Measurements from ENCODE around the gene SLC25A53. TPM values are rescaled to one million over a fixed set of nuclear protein-coding genes. Genes with fewer than 3 reads are reported as not detected.
"Not testable (repeated sequence)": the region's sequence is repeated elsewhere in the genome, so short reads cannot be mapped to it uniquely, and the experiment has no call there.

The SLC25A53 gene
- total and polyA plus RNA-seq, 2 of the 4 experiments (the other 2 are of a cell fraction), result 3.7 to 5.9 TPM

GRCh38 chrX:104075778-104076445 is 80.9 kb downstream of the SLC25A53 start, which contains the start of gene TMSB15C:
Gene TMSB15C, minus strand, starts transcription at chrX:104076236.
- H4K8ac ChIP-seq (ENCODE audit: low read depth in 2 of 2, low read length in 2 of 2); H3K4me1 ChIP-seq (ENCODE audit: control insufficient read depth, insufficient read depth, low read length); H3K9me1 ChIP-seq (ENCODE audit: insufficient read depth, low read length); H2AK5ac ChIP-seq (ENCODE audit: low read depth, low read length); H3K14ac ChIP-seq (replicated peaks; ENCODE audit: low read depth, low read length); H3K9ac ChIP-seq (ENCODE audit: low read depth, low read length); DNase-seq; H3K9me3 ChIP-seq (ENCODE audit: control insufficient read depth, insufficient read depth, low read length); H2AFZ ChIP-seq (replicated peaks; ENCODE audit: low read length, poor library complexity); H3K18ac ChIP-seq (ENCODE audit: low read depth, low read length); H2BK15ac ChIP-seq (ENCODE audit: low read depth, low read length); in situ Hi-C loops (cut with MboI; ENCODE audit: low sequenced_read_pairs); H3K27me3 ChIP-seq (ENCODE audit: control insufficient read depth, insufficient read depth, low read length); H3K79me1 ChIP-seq (ENCODE audit: low read depth in 1 of 2, low read length in 2 of 2); H3K36me3 ChIP-seq (ENCODE audit: control insufficient read depth, insufficient read depth, low read length); H2AK9ac ChIP-seq (replicated peaks; ENCODE audit: low read depth, low read length, poor library complexity); H4K5ac ChIP-seq (ENCODE audit: low read depth, low read length); H3K27ac ChIP-seq (ENCODE audit: insufficient read depth, low read length); POLR2A ChIA-PET (ENCODE audit: unreplicated experiment); H3K56ac ChIP-seq (ENCODE audit: extremely low read depth, insufficient read depth, low read length); H3K4me2 ChIP-seq (ENCODE audit: low read depth, low read length); CTCF ChIA-PET; H4K20me1 ChIP-seq (ENCODE audit: insufficient read depth, low read length); dilution Hi-C loops (cut with HindIII; ENCODE audit: low sequenced_read_pairs, unreplicated experiment); BruUV-seq (replicated peaks); H4K91ac ChIP-seq (ENCODE audit: insufficient read depth, low read depth, low read length); H2BK5ac ChIP-seq (ENCODE audit: low read depth, low read length, poor library complexity, severe bottlenecking); H3K23ac ChIP-seq (ENCODE audit: low read depth, low read length); intact Hi-C loops (cut with micrococcal nuclease); H3K4me3 ChIP-seq (ENCODE audit: insufficient read depth, low read depth, low read length); H2BK20ac ChIP-seq (ENCODE audit: low read depth, low read length); H2BK120ac ChIP-seq (ENCODE audit: low read depth, low read length); H3K4ac ChIP-seq (ENCODE audit: low read depth, low read length): not testable (repeated sequence)
- peak; percentile 98 for ATAC-seq (ENCODE audit: low read depth)
- WGBS, 2 experiments (ENCODE audit: extremely low coverage in 2 of 2, insufficient read length in 1 of 2), result no CpG with 5 or more reads among the region's 46 CpGs

GRCh38 chrX:104062636-104063035 is 94.2 kb downstream of the SLC25A53 start:
- H2BK20ac ChIP-seq (ENCODE audit: low read depth, low read length); H3K4me3 ChIP-seq (ENCODE audit: insufficient read depth, low read depth, low read length); H3K18ac ChIP-seq (ENCODE audit: low read depth, low read length); H3K27me3 ChIP-seq (ENCODE audit: control insufficient read depth, insufficient read depth, low read length); BruUV-seq (replicated peaks); H3K23ac ChIP-seq (ENCODE audit: low read depth, low read length); H2BK120ac ChIP-seq (ENCODE audit: low read depth, low read length); H3K9me1 ChIP-seq (ENCODE audit: insufficient read depth, low read length); H3K14ac ChIP-seq (replicated peaks; ENCODE audit: low read depth, low read length); H4K5ac ChIP-seq (ENCODE audit: low read depth, low read length); in situ Hi-C loops (cut with MboI; ENCODE audit: low sequenced_read_pairs); H3K79me1 ChIP-seq (ENCODE audit: low read depth in 1 of 2, low read length in 2 of 2); H3K36me3 ChIP-seq (ENCODE audit: control insufficient read depth, insufficient read depth, low read length); H2AFZ ChIP-seq (replicated peaks; ENCODE audit: low read length, poor library complexity); H3K4me2 ChIP-seq (ENCODE audit: low read depth, low read length); intact Hi-C loops (cut with micrococcal nuclease); H4K20me1 ChIP-seq (ENCODE audit: insufficient read depth, low read length); dilution Hi-C loops (cut with HindIII; ENCODE audit: low sequenced_read_pairs, unreplicated experiment); H4K8ac ChIP-seq (ENCODE audit: low read depth in 2 of 2, low read length in 2 of 2); H3K9ac ChIP-seq (ENCODE audit: low read depth, low read length); H3K27ac ChIP-seq (ENCODE audit: insufficient read depth, low read length); H3K9me3 ChIP-seq (ENCODE audit: control insufficient read depth, insufficient read depth, low read length); ATAC-seq (ENCODE audit: low read depth); H2AK5ac ChIP-seq (ENCODE audit: low read depth, low read length); H3K56ac ChIP-seq (ENCODE audit: extremely low read depth, insufficient read depth, low read length); H2AK9ac ChIP-seq (replicated peaks; ENCODE audit: low read depth, low read length, poor library complexity); H2BK15ac ChIP-seq (ENCODE audit: low read depth, low read length); H2BK5ac ChIP-seq (ENCODE audit: low read depth, low read length, poor library complexity, severe bottlenecking); H3K4ac ChIP-seq (ENCODE audit: low read depth, low read length); H4K91ac ChIP-seq (ENCODE audit: insufficient read depth, low read depth, low read length); DNase-seq; H3K4me1 ChIP-seq (ENCODE audit: control insufficient read depth, insufficient read depth, low read length); CTCF ChIA-PET; POLR2A ChIA-PET (ENCODE audit: unreplicated experiment): not testable (repeated sequence)
- WGBS, 2 experiments (ENCODE audit: extremely low coverage in 2 of 2, insufficient read length in 1 of 2), result no CpG with 5 or more reads among the region's 18 CpGs

Measured in IMR-90 (cell line).